HFFc6 (cell line): ENCODE measurements around the gene DHX34. TPM values are rescaled to one million over a fixed set of nuclear protein-coding genes. Genes with fewer than 3 reads are reported as not detected.
"Not testable (repeated sequence)": the region's sequence is repeated elsewhere in the genome, so short reads cannot be mapped to it uniquely, and the experiment has no call there.

ENCODE experiments used
- DNase-seq: peaks from one replicate; pipeline ENCODE4 v3.0.0-alpha.2; 2018
- H3K27ac Mint-ChIP-seq: 2 replicates; pipeline ENCODE4 v1.8.0; 2020; ENCODE audit warnings: mild to moderate bottlenecking, mixed read lengths
- H3K27me3 Mint-ChIP-seq: 2 replicates; pipeline ENCODE4 v1.8.0; 2021; ENCODE audit warnings: mild to moderate bottlenecking, moderate library complexity, mixed read lengths; ENCODE audit not compliant: insufficient read depth
- H3K36me3 Mint-ChIP-seq: 2 replicates; pipeline ENCODE4 v1.8.0; 2021; ENCODE audit warnings: low read depth, mixed read lengths
- H3K4me1 Mint-ChIP-seq: 2 replicates; pipeline ENCODE4 v1.8.0; 2020; ENCODE audit warnings: low read depth, mixed read lengths
- H3K4me3 Mint-ChIP-seq: 2 replicates; pipeline ENCODE4 v1.8.0; 2020; ENCODE audit warnings: mild to moderate bottlenecking, moderate library complexity, mixed read lengths
- H3K9me3 Mint-ChIP-seq: 2 replicates; pipeline ENCODE4 v1.8.0; 2020; ENCODE audit warnings: mild to moderate bottlenecking, mixed read lengths
- total RNA-seq, 6 experiments: library from RNA; stranded (reverse); fragmentation: NEBNext Ultra II Directional; extraction: Animal tissue kit (Norgen Biotek cat#: 25700); gene quantifications; 2 replicates in 1 of 6; 3 replicates in 5 of 6; pipeline ENCODE4 v1.2.3, GENCODE V29; 2021
- TF ChIP-seq, protein P1 (sequence below): fragments of 200-600 bp; sonication (generic); IDR thresholded peaks from 2 replicates; pipeline ENCODE4 v1.5.0; 2021; ENCODE audit warnings: antibody characterized with exemption, mild to moderate bottlenecking

DHX34 gene
- total RNA-seq, 6 experiments from 2014 or later = 11.8 to 14.4 (median 12.6) TPM

DNA sequence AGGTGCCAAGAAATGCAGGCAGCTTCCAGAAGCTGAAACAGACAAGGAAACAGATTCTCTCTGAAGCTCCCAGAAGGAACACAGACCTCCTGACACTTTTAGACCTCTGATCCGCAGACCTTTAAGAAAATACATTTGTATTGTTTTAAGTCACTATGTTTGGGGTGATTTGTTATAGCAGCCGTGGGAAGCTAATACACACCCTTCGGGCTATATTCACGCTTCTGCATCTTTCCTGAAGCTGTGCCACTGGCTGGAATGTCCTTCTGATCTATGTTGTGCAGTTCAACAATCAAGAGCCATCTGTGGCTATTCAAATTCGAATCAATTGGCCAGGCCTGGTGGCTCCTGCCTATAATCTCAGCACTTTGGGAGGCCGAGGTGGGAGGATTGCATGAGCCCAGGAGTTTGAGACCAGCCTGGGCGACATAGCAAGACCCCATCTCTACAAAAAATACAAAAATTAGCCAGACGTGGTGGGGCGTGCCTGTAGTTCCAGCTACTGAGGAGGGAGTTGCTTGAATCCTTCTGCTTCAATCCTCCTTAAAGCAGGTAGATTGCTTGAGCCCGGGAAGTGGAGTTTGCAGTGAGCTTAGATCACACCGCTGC lies 5.8 kb upstream of the DHX34 start:
- H3K27ac Mint-ChIP-seq = no peak overlapping the region
- TF ChIP-seq, protein P1, sequence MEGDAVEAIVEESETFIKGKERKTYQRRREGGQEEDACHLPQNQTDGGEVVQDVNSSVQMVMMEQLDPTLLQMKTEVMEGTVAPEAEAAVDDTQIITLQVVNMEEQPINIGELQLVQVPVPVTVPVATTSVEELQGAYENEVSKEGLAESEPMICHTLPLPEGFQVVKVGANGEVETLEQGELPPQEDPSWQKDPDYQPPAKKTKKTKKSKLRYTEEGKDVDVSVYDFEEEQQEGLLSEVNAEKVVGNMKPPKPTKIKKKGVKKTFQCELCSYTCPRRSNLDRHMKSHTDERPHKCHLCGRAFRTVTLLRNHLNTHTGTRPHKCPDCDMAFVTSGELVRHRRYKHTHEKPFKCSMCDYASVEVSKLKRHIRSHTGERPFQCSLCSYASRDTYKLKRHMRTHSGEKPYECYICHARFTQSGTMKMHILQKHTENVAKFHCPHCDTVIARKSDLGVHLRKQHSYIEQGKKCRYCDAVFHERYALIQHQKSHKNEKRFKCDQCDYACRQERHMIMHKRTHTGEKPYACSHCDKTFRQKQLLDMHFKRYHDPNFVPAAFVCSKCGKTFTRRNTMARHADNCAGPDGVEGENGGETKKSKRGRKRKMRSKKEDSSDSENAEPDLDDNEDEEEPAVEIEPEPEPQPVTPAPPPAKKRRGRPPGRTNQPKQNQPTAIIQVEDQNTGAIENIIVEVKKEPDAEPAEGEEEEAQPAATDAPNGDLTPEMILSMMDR = no peak
- 0 out of 2 replicates have a peak, but pooled peaks cover under 1% of the 10 kb centered on the region for H3K4me1 Mint-ChIP-seq
- peaks cover 19% of the 10 kb centered on the region for H3K27me3 Mint-ChIP-seq
- no peak for DNase-seq
- H3K36me3 Mint-ChIP-seq = no peaks in the 10 kb centered on the region
- H3K4me3 Mint-ChIP-seq = no peak overlapping the region
- no peaks in the 10 kb centered on the region for H3K9me3 Mint-ChIP-seq

DNA sequence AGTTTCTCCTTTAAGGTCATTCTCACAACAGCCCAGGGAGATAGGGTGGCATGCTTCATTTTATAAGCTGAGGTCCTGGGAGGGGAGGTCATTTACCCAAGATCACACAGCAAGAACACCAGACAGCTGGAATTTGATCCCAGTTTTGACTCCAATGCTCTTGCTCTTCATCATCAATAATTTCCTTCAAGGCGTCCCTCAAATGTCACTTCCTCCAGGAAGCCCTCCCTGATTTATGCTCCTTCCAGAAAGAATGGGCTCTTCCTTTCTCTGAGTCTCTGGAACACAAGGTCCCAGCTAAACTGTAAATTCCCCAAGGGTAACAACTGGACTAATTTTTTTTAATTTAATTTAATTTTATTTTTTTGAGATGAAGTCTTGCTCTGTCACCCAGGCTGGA lies 4.7 kb upstream of the DHX34 start:
- no peak for DNase-seq
- peaks cover 4% of the 10 kb centered on the region for H3K36me3 Mint-ChIP-seq
- TF ChIP-seq, protein P1 = no peak
- no peaks in the 10 kb centered on the region for H3K9me3 Mint-ChIP-seq
- H3K4me1 Mint-ChIP-seq = peaks cover 8% of the 10 kb centered on the region
- H3K27me3 Mint-ChIP-seq = peaks cover 22% of the 10 kb centered on the region
- no peak overlapping the region for H3K4me3 Mint-ChIP-seq
- H3K27ac Mint-ChIP-seq = no peak overlapping the region

DNA sequence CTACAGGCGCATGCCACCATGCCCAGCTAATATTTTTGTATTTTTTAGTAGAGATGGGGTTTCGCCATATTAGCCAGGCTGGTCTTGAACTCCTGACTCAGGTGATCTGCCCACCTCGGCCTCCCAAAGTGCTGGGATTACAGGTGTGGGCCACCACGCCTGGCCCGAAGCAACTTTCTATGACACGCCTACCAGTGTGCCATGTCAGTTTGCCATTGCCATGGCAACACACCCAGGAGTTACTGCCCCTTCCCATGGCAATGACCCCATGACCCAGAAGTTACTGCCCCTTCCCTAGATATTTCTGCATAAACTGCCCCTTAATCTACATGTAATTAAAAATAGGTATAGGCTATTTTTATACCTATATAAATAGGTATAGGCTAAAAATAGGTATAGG lies 3.1 kb upstream of the DHX34 start:
- not testable (repeated sequence) for DNase-seq, H3K27ac Mint-ChIP-seq, H3K4me3 Mint-ChIP-seq, H3K9me3 Mint-ChIP-seq
- H3K4me1 Mint-ChIP-seq = peaks cover 24% of the 10 kb centered on the region
- H3K36me3 Mint-ChIP-seq = peaks cover 17% of the 10 kb centered on the region
- peaks cover 20% of the 10 kb centered on the region for H3K27me3 Mint-ChIP-seq

DNA sequence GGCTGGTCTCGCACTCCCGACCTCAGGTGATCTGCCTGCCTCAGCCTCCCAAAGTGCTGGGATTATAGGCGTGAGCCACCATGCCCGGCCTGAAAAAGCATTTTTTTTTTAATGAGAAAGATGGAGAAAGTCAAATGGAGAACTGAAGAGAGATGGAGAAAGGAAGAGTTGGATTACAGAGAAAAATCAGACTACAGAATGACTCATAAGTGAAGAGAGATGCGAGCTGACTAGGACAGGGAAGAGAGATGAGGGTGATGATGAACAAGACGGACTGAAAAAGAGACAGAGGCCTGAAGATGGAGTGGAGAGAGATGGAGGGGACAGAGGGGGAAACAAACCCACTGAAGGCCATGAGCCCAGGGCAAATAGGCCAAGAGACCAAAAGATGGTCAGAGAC lies 1.5 kb downstream of the DHX34 start:
- Mint-ChIP-seq H3K4me3 (peak overlapping the region; percentile 55), H3K27me3 (peaks cover 10% of the 10 kb centered on the region), H3K9me3 (no peaks in the 10 kb centered on the region), H3K4me1 (peaks cover 24% of the 10 kb centered on the region), H3K27ac (peak overlapping the region; percentile 62), H3K36me3 (peaks cover 36% of the 10 kb centered on the region)
- DNase-seq = no peak
- TF ChIP-seq, protein P1 = no peak

DNA sequence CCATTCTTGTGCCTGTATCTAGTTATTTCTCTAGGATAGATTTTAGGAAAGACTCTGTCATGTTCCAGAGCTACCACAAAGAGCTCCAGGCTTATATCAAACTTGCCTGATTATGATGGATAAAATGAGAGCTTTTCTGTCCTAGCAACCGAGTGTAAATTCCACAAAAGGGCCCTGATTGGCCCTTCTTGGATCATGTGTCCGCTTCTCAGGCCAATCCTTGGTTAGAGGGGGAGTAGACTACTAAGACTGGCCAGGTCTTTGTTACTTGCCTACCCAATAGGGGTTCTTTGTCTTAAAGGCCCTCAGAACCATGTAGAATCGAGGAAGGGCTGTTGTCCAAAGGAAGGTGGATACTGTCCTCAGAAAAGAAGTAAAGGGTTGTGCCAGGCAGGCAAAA lies 2.4 kb downstream of the DHX34 start:
- TF ChIP-seq, protein P1 = no peak
- Mint-ChIP-seq H3K4me1 (peaks cover 24% of the 10 kb centered on the region), H3K9me3 (no peaks in the 10 kb centered on the region), H3K4me3 (no peak overlapping the region), H3K27me3 (peaks cover 5% of the 10 kb centered on the region), H3K36me3 (peaks cover 36% of the 10 kb centered on the region), H3K27ac (no peak overlapping the region)
- DNase-seq = peak; percentile 19

DNA sequence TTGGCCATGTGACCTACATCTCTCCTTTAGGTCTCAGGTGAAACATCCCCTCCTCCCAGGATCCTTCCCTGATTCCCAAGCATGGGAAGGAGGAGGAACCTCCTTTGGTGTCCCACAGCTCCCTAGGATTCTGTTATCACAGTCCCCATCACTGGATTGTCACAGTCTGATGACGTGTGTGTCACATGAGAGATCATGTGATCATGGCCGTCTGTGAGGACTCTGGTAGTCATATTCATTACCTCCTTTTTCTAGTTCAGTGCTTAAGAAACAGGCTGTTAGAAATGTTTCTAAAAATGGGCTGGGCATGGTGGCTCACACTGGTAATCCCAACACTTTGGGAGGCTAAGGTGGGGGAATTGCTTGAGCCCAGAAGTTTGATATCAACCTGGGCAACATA lies 3.0 kb downstream of the DHX34 start:
- Mint-ChIP-seq H3K36me3 (peaks cover 36% of the 10 kb centered on the region), H3K4me1 (peaks cover 24% of the 10 kb centered on the region), H3K4me3 (no peak overlapping the region), H3K27me3 (peaks cover 5% of the 10 kb centered on the region), H3K9me3 (no peaks in the 10 kb centered on the region), H3K27ac (no peak overlapping the region)
- TF ChIP-seq, protein P1 = no peak
- DNase-seq = no peak
